Measurements from ENCODE around the gene MATK.

DNA sequence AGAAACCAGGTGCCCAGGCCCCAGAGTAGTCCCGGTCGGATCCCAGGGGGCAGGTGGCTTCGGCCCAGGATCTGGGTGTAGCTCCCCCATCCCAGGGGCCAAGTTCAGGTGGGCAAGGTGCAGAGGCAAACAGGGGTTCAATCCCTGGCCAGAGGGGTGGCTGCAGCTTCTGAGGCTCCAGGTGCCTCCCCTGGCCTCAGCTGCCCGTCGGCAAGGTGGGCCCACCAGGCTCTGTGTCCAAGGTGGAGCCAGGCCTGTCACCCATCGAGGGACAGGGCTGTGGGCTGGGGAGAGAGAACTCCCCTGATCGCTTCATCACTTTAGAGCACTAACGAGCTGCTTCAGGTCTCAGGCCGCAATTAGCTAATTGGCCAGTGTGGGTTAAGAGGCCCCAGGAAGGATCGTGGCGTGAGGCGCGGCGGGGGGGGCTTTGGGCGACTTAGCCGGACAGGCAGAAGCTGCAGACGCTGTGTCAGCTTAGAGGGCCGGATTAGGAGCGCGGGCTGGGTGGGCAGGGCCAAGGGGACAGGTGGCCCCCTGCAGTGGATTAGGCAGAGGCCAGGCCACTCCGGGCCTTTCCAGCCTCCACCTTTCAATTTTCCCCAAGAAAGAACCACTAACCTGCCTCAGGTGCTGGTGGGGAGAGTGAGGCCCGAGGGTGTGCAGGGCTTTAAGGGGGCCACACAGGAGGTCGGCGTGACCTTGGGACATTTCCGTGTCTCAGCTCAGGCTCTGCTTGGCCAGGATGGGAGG lies 11.4 kb downstream of the MATK start:
- TF ChIP-seq, protein P1, sequence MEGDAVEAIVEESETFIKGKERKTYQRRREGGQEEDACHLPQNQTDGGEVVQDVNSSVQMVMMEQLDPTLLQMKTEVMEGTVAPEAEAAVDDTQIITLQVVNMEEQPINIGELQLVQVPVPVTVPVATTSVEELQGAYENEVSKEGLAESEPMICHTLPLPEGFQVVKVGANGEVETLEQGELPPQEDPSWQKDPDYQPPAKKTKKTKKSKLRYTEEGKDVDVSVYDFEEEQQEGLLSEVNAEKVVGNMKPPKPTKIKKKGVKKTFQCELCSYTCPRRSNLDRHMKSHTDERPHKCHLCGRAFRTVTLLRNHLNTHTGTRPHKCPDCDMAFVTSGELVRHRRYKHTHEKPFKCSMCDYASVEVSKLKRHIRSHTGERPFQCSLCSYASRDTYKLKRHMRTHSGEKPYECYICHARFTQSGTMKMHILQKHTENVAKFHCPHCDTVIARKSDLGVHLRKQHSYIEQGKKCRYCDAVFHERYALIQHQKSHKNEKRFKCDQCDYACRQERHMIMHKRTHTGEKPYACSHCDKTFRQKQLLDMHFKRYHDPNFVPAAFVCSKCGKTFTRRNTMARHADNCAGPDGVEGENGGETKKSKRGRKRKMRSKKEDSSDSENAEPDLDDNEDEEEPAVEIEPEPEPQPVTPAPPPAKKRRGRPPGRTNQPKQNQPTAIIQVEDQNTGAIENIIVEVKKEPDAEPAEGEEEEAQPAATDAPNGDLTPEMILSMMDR (IDR thresholded peaks at IDR 0.05 in 4 of 5, conservative IDR thresholded peaks at IDR 0.05 in 1 of 5): no peak
- no peak for TF ChIP-seq POLR2A (IDR thresholded peaks at IDR 0.05)
